ENCODE data around the gene C1GALT1C1L. TPM values are rescaled to one million over a fixed set of nuclear protein-coding genes. Genes with fewer than 3 reads are reported as not detected.
"Not testable (repeated sequence)": the region's sequence is repeated elsewhere in the genome, so short reads cannot be mapped to it uniquely, and the experiment has no call there.

C1GALT1C1L gene
- total and polyA plus RNA-seq, 7 experiments from 2014 or later: not detected

GRCh38 chr2:43636621-43637020 is 39.6 kb downstream of the C1GALT1C1L start:
- Histone ChIP-seq H3K36me3 (ENCODE audit: control insufficient read depth in 2 of 3, insufficient read depth in 3 of 3, low read length in 3 of 3) (no peaks in the 10 kb centered on the region), H3K4me1 (ENCODE audit: control insufficient read depth in 2 of 2, insufficient read depth in 2 of 2, low read length in 2 of 2) (peaks cover 0 to 10% of the 10 kb centered on the region in 2 donors), H3K27me3 (ENCODE audit: control insufficient read depth in 2 of 2, insufficient read depth in 2 of 2, low read length in 2 of 2) (peaks cover 0 to 4% of the 10 kb centered on the region in 2 donors), H3K4me3 (ENCODE audit: low read length) (peak overlapping the region; percentile 93), H3K27ac (ENCODE audit: low read depth, low read length) (peak overlapping the region; percentile 56), H3K9me3 (ENCODE audit: control insufficient read depth in 2 of 3, low read length in 3 of 3) (no peaks in the 10 kb centered on the region)
- peak in 1 of 9 donors; percentile 11 for DNase-seq
- Mint-ChIP-seq H3K27me3 (peaks cover 16 to 61% (median 33%) of the 10 kb centered on the region in 5 donors), H3K36me3 (peaks cover 0 to 3% (median 0%) of the 10 kb centered on the region in 5 donors), H3K4me1 (peaks cover 6 to 21% (median 19%) of the 10 kb centered on the region in 7 donors), H3K4me3 (peak overlapping the region; percentile 87 to 100 (median 95)), H3K9me3 (peaks cover 0 to 18% (median 4%) of the 10 kb centered on the region in 11 donors), H3K27ac (peak overlapping the region; percentile 10 to 90 (median 80))
- intact Hi-C loops (cut with micrococcal nuclease): loop anchor here (1.0 to 5.0 kb wide), 5 partner anchors 24 to 826 kb away; partner anchors contain the start of genes DYNC2LI1 (in 1 of the 2) and THADA (in 1 of the 2)
- ATAC-seq: peak; percentile 58
- CTCF ChIA-PET: no interaction called here
- POLR2A ChIA-PET: interaction anchor here (1.5 kb wide), 1 partner anchor 40 kb away, joined by 3 read pairs; no protein-coding TSS in a partner anchor

- H3K9me3 Mint-ChIP-seq: peaks cover 0 to 18% (median 4%) of the 10 kb centered on the region in 11 donors
- H3K36me3 Mint-ChIP-seq; H3K9me3 ChIP-seq (ENCODE audit: control insufficient read depth in 2 of 3, low read length in 3 of 3); H3K4me3 ChIP-seq (ENCODE audit: low read length); H3K36me3 ChIP-seq (ENCODE audit: control insufficient read depth in 2 of 3, insufficient read depth in 3 of 3, low read length in 3 of 3); ATAC-seq; H3K4me1 ChIP-seq (ENCODE audit: control insufficient read depth in 2 of 2, insufficient read depth in 2 of 2, low read length in 2 of 2); H3K27me3 ChIP-seq (ENCODE audit: control insufficient read depth in 2 of 2, insufficient read depth in 2 of 2, low read length in 2 of 2); H3K27ac ChIP-seq (ENCODE audit: low read depth, low read length); DNase-seq; CTCF ChIA-PET: not testable (repeated sequence)
- H3K4me1 Mint-ChIP-seq: peaks cover 6 to 21% (median 19%) of the 10 kb centered on the region in 7 donors
- peak overlapping the region; percentile 35 to 100 (median 91) for H3K4me3 Mint-ChIP-seq
- peak overlapping the region in 3 of 9 donors; percentile 80 to 89 (median 80) for H3K27ac Mint-ChIP-seq
- POLR2A ChIA-PET: interaction anchor here (0.7 to 1.5 kb wide), 2 partner anchors 26 to 40 kb away, joined by 3 to 5 read pairs; no protein-coding TSS in a partner anchor
- peaks cover 16 to 66% (median 35%) of the 10 kb centered on the region in 5 donors for H3K27me3 Mint-ChIP-seq
- intact Hi-C loops (cut with micrococcal nuclease): loop anchor here (2.0 to 5.0 kb wide), 3 partner anchors 23 to 141 kb away; partner anchors contain the start of gene DYNC2LI1 (in 1 of the 2)
Measured at GRCh38 chr2:43636153-43636552, 40.1 kb downstream of the C1GALT1C1L start.

- Mint-ChIP-seq H3K27me3 (peaks cover 16 to 75% (median 37%) of the 10 kb centered on the region in 5 donors), H3K4me1 (peaks cover 6 to 21% (median 19%) of the 10 kb centered on the region in 7 donors), H3K36me3 (peaks cover 0 to 3% (median 0%) of the 10 kb centered on the region in 5 donors), H3K27ac (no peak overlapping the region), H3K9me3 (peaks cover 0 to 11% (median 4%) of the 10 kb centered on the region in 11 donors), H3K4me3 (no peak overlapping the region)
- intact Hi-C loops (cut with micrococcal nuclease): loop anchor here in 1 of 2 donors (5.0 kb wide), 1 partner anchor 143 kb away; no protein-coding TSS in a partner anchor
- peaks cover 0 to 10% of the 10 kb centered on the region in 2 donors for H3K4me1 ChIP-seq (ENCODE audit: control insufficient read depth in 2 of 2, insufficient read depth in 2 of 2, low read length in 2 of 2)
- no peak overlapping the region for H3K4me3 ChIP-seq (ENCODE audit: low read length)
- DNase-seq (no peak), ATAC-seq (no peak)
- no peak overlapping the region for H3K27ac ChIP-seq (ENCODE audit: low read depth, low read length)
- no peaks in the 10 kb centered on the region for H3K36me3 ChIP-seq (ENCODE audit: control insufficient read depth in 2 of 3, insufficient read depth in 3 of 3, low read length in 3 of 3)
- H3K9me3 ChIP-seq (ENCODE audit: control insufficient read depth in 2 of 3, low read length in 3 of 3): no peaks in the 10 kb centered on the region
- H3K27me3 ChIP-seq (ENCODE audit: control insufficient read depth in 2 of 2, insufficient read depth in 2 of 2, low read length in 2 of 2): peaks cover 0 to 4% of the 10 kb centered on the region in 2 donors
- ChIA-PET CTCF (no interaction called here), POLR2A (no interaction called here)
Measured at GRCh38 chr2:43634604-43635306, 41.5 kb downstream of the C1GALT1C1L start.

GRCh38 chr2:43631618-43632317 is 44.5 kb downstream of the C1GALT1C1L start:
- Mint-ChIP-seq H3K36me3 (no peaks in the 10 kb centered on the region), H3K4me1 (peaks cover 4 to 13% (median 10%) of the 10 kb centered on the region in 7 donors), H3K9me3 (peaks cover 0 to 6% (median 0%) of the 10 kb centered on the region in 11 donors), H3K27me3 (peaks cover 16 to 68% (median 36%) of the 10 kb centered on the region in 5 donors), H3K27ac (no peak overlapping the region), H3K4me3 (no peak overlapping the region)
- Histone ChIP-seq H3K36me3 (ENCODE audit: control insufficient read depth in 2 of 3, insufficient read depth in 3 of 3, low read length in 3 of 3) (no peaks in the 10 kb centered on the region), H3K4me1 (ENCODE audit: control insufficient read depth in 2 of 2, insufficient read depth in 2 of 2, low read length in 2 of 2) (peaks cover 0 to 3% of the 10 kb centered on the region in 2 donors), H3K27me3 (ENCODE audit: control insufficient read depth in 2 of 2, insufficient read depth in 2 of 2, low read length in 2 of 2) (peaks cover 0 to 4% of the 10 kb centered on the region in 2 donors), H3K27ac (ENCODE audit: low read depth, low read length) (no peak overlapping the region), H3K9me3 (ENCODE audit: control insufficient read depth in 2 of 3, low read length in 3 of 3) (no peaks in the 10 kb centered on the region), H3K4me3 (ENCODE audit: low read length) (no peak overlapping the region)
- ATAC-seq (no peak), DNase-seq (no peak)
- CTCF ChIA-PET: no interaction called here
- POLR2A ChIA-PET: no interaction called here
- intact Hi-C loops (cut with micrococcal nuclease): no loop called here

Other genes starting within 250 kb of the C1GALT1C1L start
- gene THADA, start 80.4 kb downstream of the C1GALT1C1L start, total RNA-seq: 10 to 100 TPM; 34.1 to 43.0 (median 41.0) TPM
- 10 to 100 TPM; 11.7 to 22.2 TPM for gene THADA, start 80.4 kb downstream of the C1GALT1C1L start, polyA plus RNA-seq
- gene PLEKHH2, start 39.2 kb downstream of the C1GALT1C1L start, total RNA-seq: 1 to 10 TPM in 4 of 5 experiments, under 1 TPM in 1; 0.02 to 2.8 (median 2.0) TPM
- under 1 TPM in 1 of 2 donors, not detected in 1; 0.33 TPM for gene PLEKHH2, start 39.2 kb downstream of the C1GALT1C1L start, polyA plus RNA-seq
- 1 to 10 TPM; 1.9 to 6.1 (median 5.1) TPM for gene DYNC2LI1, start 97.6 kb upstream of the C1GALT1C1L start, total RNA-seq
- gene DYNC2LI1, start 97.6 kb upstream of the C1GALT1C1L start, polyA plus RNA-seq: 1 to 10 TPM; 5.6 to 7.8 TPM
- not detected for gene ABCG5, start 162.4 kb upstream of the C1GALT1C1L start, total RNA-seq
- gene ABCG5, start 162.4 kb upstream of the C1GALT1C1L start, polyA plus RNA-seq: not detected
- gene ABCG8, start 162.5 kb upstream of the C1GALT1C1L start, total RNA-seq: not detected
- under 1 TPM in 1 of 2 donors, not detected in 1; 0.11 TPM for gene ABCG8, start 162.5 kb upstream of the C1GALT1C1L start, polyA plus RNA-seq

All from naive thymus-derived CD4-positive, alpha-beta T cell (primary cell).